IPS-11a (cell line): ENCODE measurements around the gene TFAP2D.

Source experiments
- H3K4me3 ChIP-seq: one replicate; pipeline ENCODE4 v1.5.1; 2013; ENCODE audit warnings: low read depth, low read length, control low read depth

Gene TFAP2D

DNA sequence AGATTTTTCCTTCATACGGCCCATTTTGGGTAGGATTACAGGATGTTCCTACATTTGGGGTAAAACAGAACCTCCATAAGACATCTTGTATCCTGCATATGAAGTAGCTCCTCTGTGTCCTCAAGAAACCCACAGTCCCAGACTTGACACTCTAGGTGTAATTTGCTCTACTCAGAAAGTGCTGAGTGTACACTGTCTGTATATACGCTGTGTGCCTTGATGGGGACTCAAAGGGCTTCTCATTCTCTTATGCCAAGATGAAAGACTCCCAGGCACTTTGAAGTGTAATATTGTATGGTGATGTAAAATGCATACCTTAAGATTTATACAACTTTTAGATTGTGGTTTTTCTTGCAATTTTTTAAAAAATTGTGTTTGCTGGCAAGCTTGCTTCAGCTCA lies 5.2 kb downstream of the TFAP2D start:
- H3K4me3 ChIP-seq: no peak overlapping the region

DNA sequence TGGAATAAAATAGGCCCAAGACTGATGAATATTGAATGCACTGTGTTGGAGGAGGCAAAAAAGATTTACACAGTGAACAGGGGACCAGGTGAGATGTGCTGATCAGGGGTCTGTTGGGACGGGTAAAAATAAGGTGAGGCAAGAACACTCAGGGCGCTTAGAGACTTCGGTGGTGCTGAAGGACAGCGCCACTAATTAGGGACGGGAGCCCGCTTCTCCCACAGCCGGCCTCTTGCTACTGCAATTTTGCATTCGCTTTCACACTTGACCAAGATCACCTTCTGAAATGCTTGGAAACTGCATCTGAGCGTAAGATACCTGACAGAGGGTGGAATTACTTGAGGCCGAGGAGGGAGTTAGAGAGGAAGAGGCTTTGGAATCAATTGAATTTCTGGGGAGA lies 7.3 kb downstream of the TFAP2D start:
- no peak overlapping the region for H3K4me3 ChIP-seq

DNA sequence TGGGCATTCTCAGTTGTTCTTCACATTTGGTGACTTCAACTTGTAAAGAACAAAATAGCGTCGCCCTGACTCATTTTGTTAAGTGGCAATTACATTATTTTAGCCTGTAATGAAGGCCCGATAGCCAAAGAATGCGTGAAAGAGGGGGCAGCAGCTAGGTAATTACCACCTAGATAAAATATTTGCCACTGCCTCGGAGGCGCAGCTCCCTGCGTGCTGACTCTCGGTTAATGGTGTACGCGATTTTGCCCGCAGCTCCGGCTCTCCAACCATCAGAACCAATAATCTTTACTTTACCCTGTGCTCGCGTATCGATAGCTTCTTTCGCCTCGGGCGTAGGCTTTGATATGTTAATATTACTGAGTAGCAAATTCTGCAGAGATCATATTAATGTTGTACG lies 8.7 kb downstream of the TFAP2D start:
- no peak overlapping the region for H3K4me3 ChIP-seq

DNA sequence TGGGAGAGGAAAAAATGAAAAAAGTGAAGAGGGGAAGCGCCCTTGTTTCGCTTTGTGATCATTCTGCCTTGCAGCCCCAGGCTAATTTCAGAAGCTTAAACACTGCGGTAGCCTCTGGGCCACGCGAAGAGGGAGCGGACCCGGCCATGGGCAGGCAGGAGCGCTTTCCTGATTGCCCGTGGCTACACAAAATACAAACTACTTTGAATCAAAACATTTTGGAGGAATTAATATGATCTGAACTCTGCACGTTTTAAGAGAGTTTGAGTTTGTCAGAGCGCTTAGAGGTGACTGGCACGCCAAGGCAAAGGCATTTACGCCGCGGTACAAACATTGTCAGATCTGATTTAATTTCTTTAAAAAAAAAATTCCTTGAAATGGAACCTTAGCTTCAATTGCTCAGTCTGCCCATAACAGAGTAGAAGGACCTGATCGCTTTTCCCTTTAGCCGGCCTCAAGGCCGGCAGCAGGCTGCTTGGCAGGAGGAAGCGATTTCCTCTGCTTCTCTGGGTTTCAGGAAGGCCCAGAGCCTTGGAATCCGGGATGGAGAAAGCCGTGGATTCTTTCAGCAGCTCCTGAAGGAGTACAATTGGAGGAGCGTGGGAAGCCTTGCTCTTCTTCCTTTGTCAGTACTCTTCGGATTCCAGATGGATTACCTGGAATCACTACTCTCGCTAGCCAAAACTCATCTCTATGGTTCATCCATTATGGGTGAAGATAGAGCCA lies 9.7 kb downstream of the TFAP2D start:
- H3K4me3 ChIP-seq: no peak overlapping the region

DNA sequence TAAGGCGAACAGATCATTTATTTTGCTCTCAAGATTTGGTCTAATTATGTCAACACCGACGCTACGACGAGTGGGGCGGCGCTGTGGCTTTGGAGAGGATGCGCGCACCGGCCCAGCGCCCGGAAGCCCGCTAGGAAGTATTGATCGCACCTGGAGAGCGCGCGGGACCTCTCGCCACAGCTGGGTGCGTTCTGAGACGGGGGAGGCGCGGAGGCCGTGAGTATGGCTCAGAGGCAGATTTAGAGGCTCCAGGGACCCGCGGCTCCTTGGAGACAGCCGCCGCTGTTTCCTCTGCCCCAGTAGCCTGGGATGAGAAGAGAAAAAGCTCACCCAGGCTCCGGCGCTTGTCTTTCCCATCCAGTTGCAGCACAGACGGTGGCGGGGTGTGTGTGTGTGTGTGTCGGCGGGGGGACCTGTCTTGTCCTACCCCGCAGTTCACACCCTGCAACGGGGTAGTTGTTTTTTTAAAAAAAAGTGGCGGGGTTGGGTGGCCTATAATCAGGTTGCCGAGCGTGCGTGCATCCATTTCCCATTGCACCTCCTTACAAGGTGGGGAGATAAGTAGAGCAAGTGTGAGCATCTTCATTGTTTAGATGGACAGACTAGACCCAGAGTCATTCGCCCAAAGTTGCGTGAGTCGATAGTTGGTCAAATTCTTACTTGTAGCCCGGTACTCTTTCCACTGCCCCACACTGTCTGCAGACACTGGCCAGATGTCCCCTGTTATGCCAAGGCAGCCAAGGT lies 11.2 kb downstream of the TFAP2D start:
- H3K4me3 ChIP-seq: no peak overlapping the region

DNA sequence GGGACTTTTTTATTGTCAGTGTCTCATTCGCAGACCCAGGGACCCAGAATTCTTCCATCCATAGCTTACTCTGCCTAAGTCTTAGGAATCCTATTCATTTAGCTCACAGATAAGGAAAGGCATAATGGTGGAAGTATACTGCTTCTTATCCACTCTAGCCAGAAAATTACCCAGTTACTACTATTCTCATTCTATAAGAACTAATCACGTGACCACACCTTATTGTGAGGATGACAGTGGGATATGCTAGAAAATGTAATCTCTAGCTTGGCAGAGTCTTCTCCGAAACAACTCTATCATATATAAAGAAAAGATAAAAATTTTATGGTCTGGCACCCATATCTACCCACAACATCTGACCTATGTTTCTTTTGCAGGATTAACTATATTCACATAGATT lies 21.2 kb downstream of the TFAP2D start:
- H3K4me3 ChIP-seq: no peak overlapping the region

DNA sequence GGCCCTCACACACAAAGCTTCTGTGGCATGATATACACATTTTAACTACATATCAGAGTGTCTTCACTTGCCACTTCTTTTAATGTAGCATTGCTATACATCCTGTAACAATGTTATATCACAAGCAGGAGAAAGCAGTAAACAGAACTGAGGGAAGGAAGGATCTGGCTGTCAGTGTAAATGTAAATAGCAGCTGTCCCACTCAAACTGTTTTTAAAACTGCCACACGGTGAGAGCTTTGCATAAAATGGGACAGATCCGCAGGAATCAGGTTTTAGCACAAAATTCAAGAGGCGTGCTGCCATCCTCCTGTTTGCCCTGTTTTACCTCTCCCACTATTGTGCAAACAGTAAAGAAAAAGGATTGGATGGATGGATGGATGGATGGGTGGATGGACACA lies 28.8 kb downstream of the TFAP2D start:
- no peak overlapping the region for H3K4me3 ChIP-seq

DNA sequence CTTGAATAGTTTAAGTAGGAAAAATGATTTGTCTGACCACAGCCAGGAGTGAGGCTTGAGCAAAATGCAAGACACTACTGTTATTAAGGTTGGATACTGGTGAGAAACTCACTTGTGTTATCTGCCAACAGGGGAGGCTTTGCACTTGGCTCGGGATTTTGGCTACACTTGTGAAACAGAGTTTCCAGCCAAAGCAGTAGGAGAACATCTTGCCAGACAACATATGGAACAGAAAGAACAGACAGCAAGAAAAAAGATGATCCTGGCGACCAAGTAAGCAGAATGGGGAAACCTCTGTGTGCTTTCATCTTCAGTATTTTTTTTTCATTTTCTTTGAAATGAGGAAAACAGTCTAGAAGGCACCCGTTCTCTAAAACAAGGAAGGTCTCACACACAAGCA lies 31.6 kb downstream of the TFAP2D start:
- no peak overlapping the region for H3K4me3 ChIP-seq

DNA sequence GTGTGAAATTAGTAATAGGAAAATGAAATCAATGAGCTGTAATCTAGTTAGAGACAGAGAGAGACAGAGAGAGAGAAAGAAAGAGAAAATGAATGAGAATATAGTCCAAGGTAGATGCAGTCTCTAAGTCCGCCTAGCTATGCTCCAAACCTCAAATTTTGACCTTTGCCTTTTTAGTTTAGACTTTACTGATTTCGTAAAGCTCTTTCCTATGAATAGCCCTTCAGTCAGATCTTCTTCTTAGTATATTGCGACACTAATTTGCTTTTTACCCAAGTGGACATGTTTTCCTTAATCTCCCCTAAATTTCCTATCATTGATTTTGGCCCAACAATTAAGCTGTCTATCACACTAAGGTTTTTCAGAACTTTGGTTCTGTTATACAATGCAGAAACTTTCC lies 49.5 kb downstream of the TFAP2D start:
- no peak overlapping the region for H3K4me3 ChIP-seq

DNA sequence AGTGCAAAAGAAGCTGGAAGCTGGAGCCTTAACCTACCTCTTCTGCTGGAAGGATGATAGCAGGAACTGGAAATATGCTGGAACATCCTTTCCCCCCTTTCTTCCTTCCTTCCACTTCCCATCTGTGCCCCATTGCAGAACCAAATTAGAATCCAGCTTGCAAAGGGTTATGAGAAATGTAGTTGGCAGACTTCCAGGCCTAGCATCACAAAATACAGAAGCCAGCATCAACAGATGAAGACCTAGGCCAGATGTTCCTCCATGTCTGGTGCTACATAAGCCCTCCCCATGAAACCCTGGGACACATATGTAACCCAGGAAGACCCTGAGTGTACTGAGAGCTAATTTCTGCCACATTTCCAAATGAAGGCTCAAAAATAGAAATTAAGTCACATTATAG lies 65.4 kb downstream of the TFAP2D start:
- H3K4me3 ChIP-seq: no peak overlapping the region

DNA sequence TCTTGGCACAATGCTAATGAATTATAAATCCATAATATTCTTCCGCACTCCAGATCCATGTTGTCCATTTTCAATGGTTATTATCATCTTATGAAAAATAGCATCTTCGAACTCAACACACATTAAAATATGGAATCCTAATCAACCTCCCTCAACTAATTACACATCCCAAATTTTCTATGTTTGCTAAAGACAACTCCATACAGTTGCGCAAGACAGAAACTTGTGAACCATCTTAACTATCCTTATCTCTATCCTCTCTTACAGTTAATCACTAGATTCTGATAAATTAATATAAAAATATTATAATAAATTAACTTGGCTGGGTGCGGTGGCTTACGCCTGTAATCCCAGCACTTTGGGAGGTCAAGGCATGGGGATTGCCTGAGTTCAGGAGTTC lies 67.1 kb downstream of the TFAP2D start:
- no peak overlapping the region for H3K4me3 ChIP-seq

DNA sequence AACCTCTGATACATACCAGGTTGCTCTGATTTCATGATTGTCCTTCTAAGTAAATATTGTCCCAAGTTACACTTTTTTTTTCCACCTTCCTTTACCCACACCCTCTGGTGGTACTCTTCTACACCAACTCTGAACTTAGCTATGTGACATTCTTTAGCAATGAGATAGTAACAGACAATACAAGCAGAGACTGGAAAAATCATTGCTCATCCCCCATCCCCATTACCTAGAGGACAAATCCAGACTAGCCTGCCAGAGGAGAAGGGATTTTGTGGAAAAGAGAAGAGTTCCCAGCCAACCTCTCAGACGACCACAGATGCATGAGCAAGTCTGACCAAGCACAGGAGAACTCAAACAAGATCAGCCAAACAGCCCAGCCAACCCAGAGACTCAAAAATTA lies 72.6 kb downstream of the TFAP2D start:
- H3K4me3 ChIP-seq: no peak overlapping the region

DNA sequence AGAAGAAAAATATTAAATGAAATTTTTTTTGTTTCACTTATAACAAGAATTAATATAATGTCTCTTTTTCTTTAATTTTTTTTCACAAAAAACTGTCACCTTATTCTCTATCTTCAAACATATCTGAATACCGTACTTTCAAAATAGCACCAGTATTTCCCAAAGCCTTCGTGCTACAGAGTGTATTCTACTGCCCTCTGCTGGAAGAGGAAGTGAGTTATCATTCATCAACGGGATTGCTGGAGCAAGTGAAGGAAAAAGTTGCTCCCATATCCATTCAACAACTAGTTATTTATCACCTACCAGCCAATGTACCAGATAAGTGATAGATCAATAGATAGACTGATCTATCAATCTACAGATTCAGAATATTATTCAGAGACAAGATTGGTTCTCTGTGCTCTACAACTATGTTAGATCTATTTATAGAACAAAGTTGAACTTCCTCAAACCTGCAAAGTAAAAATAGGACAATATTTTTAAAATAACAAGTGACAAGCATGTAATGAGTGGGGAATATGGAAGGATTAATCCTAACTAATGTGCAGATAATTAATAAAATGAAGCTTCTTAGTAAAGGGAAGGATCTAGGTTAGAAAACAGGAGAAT lies 78.7 kb downstream of the TFAP2D start:
- H3K4me3 ChIP-seq: no peak overlapping the region

DNA sequence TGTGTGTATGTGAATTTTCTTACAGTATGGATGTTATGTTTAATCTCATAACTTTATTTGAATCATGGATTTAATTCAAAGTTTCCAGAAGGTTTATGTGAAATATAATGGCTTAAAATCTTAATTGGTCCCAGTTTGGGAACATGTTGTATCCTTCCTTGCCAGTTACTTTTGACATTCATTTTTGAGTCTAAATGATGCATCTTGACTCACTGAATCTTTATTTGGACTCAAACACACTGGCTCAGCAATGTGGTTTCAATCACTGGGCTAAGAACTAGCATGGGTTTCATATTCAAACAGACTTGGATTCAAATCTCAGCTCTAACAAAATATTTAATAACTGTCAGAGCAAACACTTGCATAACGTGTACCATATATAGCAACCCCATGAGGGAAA lies 79.4 kb downstream of the TFAP2D start:
- H3K4me3 ChIP-seq: no peak overlapping the region

DNA sequence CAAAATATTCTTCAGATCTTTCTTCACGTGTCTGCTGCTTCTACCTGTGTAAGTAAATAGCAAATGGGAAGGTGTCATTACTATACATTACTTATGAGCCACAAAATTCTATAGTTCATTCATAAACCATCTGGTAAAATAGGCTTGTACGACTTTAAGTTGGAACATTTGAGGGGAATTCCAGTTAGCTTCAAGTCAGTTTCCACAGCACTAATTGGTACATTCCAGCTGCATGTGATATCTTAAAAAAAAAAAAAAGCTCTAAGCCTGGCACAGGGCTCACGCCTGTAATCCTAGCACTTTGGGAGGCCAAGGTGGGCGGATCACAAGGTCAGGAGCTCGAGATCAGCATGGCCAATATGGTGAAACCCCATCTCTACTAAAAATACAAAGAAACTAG lies 82.2 kb downstream of the TFAP2D start:
- no peak overlapping the region for H3K4me3 ChIP-seq

DNA sequence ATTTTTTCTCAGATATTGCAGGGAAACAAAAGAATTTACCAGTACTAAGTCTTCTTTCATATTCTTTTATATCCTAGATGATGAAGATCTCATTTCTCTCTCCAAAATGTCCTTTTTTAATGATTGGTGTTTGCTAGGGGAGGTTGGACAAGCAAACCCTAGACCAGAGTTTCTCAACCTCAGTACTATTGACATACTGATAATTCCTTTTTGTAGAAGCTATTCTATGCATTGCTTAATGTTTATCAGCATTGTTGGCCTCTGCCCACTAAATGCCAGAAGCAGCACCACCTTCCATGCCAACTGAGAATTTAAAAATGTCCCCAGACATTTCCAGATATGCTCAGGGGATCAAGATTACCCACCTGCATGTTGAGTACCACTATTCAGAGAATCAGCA lies 91.0 kb downstream of the TFAP2D start:
- H3K4me3 ChIP-seq: no peak overlapping the region

DNA sequence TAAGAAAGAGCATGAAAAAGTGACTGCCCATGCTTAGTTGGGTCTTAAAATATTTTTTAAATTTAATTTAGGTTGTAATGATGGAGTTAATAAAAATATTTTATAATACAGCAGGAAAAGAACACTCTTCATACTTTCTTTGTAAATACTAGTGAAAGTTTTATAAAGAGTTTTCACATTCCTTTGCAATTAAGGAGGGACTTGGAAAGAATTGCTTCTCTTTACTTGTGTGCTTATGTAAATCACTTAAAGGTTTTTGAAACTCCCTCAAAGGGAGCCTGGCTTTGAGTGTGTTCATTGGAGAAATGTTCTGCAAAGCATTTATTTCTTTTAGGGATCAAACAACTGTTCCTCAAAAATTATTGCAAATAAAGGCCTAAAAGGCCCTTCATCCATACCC lies 93.7 kb downstream of the TFAP2D start:
- H3K4me3 ChIP-seq: no peak overlapping the region

DNA sequence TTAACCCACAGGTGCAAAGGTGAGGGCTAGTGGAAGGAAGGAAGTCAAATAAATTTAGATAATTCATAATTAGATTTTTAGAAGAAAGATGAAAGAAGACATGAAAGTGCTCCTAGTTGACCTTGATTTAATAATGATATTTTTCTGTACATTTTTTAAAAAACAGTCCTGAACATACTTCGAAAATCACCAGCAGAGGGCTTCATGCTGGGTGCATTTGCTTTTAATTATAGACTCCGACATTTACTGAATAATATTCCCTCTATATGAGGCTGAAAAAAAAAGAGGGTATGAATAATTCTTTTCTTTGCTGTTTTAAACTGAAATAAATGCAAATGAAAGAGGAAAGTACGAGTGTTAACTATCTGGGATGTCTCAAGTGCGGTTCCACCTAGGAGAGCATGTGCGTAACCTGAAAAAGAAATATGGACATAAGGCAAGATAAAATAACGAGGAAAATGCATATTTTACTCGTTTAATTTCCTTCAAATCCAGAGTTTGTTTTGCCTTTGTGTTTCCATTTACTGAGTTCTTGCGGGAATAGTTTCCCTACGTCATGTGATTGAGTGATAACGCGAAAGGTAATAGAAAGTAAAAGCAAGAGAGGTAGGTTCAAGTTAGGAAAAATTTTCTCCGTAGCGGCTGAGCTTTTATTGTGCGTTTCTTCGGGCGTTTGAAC lies 102.2 kb downstream of the TFAP2D start:
- H3K4me3 ChIP-seq: peak overlapping the region; percentile 22

DNA sequence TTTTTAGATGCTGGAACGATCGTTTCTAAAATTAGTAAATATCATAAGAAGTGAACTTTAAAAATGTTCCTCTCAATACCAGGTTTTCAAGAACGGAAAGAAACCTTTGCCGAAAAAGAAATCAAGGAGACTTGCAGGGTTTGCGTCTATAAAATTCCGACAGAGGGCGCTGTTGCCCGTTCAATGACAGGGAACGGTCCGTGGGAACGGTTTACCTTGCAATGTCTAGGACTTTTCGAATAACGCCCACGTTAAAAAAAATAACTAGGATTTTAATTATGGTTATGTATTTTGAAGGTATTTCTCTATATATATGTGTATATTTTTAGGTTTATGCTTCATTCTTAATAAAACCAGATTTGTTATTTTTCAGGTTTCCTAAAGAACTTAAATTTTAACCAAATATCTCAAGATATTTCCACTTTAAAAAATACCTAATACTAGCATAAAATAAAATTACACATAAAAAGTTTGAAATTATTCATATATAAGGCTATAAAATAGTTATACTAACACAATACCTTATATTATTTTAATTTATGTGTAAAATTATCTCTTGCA lies 102.9 kb downstream of the TFAP2D start:
- H3K4me3 ChIP-seq: peak overlapping the region; percentile 22

DNA sequence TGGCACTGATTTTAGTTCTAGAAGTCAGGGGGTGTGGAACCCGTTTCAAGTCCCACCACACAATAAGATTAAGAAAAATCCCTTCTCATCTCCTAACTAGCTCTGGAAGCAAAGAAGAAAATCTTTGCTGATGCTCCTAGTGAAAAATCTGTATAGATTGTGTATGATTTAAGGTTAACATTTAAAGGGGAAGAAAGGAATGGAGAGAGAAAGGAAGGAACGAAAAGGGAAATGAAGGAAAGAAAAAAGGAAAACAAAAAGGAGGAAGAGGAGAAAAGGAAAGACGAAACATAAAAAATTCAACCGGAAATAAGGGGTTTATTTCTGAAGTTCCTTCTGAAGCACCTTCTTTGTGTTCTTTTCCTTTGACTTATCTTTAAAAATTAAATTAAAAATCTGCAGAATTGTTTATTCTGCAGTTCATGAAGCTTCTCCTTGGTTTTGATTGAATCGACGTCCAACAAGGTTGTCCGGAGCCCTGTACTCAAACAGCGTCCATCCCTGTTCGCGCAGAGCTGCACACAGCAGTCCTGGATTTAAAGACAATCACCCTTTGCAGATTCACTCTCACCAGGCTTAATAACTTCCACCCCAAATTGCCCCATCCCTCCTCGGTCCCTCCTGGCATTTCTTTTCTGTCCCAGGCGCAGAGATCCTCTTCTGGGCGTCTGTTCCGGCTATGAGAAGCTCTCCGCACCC lies 103.8 kb downstream of the TFAP2D start:
- no peak overlapping the region for H3K4me3 ChIP-seq

DNA sequence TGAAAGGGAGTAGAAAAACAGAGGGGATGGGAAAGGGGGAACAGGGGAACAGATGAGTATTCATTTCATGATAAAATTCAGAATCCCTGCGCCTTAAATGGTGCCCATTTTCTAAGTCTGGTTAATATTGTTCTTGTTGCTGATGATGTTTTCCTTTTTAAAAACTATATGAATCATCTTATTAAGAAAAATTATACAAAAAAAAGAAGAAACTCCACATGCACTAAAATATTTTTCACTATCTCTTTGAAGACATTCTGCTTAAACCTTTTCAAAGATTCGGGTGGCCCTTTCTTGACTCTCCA lies 104.3 kb downstream of the TFAP2D start:
- H3K4me3 ChIP-seq: no peak overlapping the region
